GM18498 (cell line): ENCODE data around the gene IKBKE.

Source experiments
- ATAC-seq: cut with Tn5 transposase; IDR thresholded peaks from one replicate; pipeline ENCODE4 v1.9.1; 2021; ENCODE audit warnings: mild to moderate bottlenecking, moderate library complexity; ENCODE audit not compliant: unreplicated experiment

IKBKE gene

GRCh38 chr1:206495011-206495461, 24.8 kb downstream of the IKBKE start:
- ATAC-seq, result no peak

DNA sequence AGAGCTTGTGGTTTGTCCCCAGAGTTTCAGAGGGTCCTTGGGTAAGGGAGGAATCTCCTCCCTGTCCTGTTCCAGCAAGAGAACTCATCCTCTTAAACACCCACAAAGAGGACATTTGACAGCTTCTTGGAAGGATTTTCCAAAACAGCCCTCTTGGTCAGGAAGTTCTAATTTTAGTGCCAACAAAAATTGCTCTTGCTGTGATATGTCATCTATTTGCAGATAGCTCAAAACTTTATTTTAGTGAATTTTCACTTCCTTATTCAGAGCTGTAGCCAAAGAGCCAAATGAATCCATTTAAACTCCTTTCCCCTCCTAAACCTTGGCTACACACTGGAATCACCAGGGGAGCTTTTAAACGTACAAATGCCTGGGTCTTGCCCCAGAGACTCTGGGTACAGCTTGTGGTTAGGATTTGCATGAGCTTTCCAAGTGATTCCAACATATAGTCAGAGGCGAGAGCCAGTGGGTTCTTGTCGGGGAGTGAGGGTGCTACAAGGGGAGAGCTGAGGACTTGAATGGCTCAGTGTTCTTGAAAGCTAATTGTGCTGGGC, 25.3 kb downstream of the IKBKE start:
- ATAC-seq, result peak; percentile 30

DNA sequence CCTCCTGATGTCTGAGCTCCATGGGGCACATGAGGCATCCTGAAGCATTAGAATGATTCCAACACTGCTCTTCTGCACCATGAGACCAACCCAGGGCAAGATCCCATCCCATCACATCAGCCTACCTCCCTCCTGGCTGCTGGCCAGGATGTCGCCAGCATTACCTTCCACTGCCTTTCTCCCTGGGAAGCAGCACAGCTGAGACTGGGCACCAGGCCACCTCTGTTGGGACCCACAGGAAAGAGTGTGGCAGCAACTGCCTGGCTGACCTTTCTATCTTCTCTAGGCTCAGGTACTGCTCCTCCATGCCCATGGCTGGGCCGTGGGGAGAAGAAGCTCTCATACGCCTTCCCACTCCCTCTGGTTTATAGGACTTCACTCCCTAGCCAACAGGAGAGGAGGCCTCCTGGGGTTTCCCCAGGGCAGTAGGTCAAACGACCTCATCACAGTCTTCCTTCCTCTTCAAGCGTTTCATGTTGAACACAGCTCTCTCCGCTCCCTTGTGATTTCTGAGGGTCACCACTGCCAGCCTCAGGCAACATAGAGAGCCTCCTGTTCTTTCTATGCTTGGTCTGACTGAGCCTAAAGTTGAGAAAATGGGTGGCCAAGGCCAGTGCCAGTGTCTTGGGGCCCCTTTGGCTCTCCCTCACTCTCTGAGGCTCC, 26.0 kb downstream of the IKBKE start:
- ATAC-seq, result peak; percentile 69

DNA sequence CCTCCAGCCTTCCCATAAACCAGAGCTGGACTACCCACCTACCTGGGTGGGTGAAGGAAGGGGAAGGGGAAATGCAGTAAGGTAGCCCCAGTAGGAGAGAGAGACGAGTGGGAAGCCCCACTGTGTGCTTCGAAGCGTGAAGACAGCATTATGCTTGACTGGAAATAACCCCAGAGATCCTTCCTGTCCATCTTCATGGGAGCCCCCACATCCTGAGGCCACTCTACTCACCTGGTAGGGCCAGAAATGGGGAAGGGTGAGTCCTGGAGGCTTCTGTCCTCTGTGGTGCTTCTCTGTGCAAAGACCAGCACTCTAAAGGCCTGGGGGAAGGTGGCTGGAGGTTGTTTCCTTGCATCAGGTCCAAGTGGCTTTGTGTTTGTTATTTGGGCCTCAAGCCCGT, 27.1 kb downstream of the IKBKE start:
- no peak for ATAC-seq

DNA sequence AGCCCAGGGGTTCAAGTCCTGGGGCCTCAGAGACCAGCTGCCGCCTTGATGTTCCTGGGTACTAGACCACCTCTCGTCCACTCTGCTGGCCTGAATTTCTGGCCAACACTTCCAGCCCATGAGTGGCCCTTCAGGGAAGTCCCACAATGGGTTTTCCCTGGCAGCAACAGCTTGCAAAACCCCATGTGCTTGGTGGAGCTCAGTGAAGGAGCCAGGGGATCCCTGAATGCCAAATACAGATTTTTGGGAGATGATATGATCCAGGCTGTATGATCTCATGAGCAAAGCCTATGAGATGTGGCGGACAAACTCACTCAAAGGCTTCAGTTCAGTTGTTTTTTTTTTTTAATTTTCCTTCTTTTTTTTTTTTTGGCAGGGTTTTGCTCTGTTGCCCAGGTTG, 27.5 kb downstream of the IKBKE start:
- no peak for ATAC-seq

DNA sequence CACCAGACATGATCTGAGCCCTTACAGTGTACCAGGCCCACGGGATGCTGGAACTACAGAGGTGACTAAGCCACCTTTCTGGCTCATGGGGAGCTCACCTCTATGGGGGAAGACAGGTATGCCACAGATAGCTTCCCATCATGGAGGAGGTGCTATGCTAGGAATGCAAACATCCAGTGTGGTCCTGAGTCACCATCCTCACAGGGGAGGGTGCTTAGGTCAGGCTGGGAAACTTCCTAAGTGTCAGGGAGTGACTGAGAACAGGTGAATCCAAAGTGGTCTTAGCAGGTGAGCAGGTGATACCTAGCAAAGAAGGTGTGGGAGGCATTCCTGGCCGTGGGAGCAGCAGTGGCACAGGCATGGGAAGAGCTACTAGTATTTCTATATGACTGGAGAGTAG, 28.4 kb downstream of the IKBKE start:
- no peak for ATAC-seq

DNA sequence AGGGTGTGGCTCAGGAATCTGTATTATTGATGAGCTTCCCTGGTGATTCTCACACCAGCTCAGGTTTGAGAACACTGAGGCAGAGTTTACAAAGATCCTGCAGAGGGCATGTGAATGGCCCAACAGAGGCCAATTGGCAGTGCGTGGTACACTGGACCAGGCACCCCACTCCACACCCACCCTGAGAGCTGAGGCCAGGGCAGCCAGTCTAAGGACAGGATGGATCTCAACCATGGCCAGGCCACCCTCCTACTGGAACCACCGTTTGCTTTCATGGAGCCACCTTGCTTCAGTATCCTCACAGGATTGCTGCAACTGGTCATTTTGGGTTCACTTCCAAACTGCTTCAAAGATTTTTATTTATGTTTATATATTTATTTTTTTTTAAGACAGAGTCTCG, 29.8 kb downstream of the IKBKE start:
- no peak for ATAC-seq

GRCh38 chr1:206501881-206502280, 31.6 kb downstream of the IKBKE start:
- ATAC-seq, result no peak

DNA sequence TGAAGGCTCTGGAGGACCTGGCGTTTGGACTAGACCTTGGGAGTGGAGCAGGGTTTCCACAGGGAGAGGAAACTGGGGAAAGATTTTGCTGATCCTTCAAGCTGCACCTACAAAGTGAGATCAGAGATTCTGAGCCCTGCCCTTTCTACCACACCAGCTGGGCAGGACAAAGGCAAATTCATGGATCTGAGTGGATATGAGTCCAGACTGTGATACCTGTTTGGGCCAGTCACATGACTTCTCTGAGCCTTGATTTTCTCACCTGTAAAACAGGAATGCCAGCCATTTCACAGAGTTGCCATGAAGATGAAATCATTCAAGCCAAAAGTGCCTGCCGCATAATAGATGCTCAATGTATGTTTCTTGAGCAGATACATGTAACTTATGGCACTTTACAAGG, 32.1 kb downstream of the IKBKE start:
- ATAC-seq, result no peak

GRCh38 chr1:206502812-206503211, 32.5 kb downstream of the IKBKE start:
- no peak for ATAC-seq

DNA sequence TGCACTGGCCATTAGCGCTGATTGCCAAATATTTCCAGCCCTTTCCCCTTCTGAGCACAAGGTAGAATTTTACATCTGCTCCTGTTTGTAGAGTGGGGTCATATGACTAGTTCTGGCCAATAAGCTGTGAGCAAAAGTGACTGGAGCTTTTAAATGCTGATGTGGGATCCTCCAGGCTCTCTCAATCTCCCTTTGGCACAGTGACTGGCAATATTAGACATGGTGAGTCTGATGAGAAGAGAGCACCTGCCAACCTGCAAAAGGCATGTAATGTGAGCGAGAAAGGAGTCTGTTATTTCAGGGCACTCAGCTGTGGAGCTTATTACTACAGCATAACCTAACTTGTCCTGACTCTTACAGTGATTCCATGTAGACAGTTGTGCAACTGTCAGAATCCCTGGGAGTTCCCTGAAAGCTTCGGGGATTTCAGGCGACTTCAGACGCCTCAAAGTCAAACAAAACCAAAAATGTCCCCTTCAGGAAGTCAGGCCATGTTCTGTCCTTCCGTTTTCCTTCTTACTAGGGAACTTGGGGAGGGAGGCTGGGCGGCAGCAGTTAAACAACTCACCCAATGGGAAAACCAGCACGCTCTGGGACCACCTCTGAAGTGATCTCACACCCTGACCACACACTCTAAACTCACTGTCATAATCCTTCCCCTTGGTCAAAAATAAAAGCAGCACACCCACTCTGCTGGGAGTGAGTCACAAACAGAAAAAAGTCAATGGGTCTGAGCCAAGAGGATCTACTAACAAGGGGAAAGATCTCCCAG, 33.5 kb downstream of the IKBKE start:
- peak; percentile 59 for ATAC-seq

GRCh38 chr1:206504363-206504713, 34.1 kb downstream of the IKBKE start:
- ATAC-seq, result no peak

- ATAC-seq, result no peak
Observed at GRCh38 chr1:206505702-206506355, 35.6 kb downstream of the IKBKE start.

DNA sequence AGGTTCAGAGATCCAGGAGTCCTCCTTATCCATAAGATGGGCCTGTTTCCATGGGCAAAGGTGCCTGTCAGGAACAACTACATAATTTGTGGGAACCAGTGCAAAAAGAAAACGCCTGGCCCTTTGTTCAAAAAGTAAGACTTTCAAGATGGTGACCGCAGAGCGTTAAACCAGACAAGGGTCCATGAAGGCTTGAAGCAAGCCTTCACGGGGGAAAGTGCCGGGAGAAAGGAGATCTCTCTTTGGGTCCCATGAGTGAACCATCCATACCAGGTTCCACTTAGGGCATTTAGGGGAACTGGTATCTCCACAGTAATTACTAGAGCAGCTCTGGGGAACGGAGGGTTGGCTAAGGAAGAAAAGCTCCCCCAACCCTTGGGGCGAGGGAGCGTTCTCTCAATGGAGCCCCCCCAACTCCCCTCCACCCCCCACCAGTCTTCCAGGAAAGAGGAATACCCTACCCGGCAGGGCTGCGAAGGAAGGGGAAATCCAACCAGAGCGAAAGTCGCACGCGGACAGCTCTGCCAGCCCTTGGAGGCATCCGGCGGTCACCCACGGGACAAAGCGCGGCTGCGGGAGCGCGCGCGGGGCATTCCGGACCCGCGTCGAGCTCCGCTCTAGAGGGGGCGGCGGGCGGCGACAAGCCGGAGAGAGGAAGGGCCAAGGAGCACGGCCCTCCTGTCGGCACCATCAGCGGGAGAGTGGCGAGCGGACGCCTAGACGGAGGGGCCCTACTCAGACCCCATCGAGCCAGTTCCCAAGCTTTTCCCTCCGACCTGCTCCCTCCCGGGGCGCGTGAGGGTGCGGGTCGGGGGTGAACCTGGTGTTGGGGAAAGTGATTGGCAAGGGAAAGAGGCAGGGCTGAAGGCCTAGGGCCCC, 36.4 kb downstream of the IKBKE start:
- peak; percentile 27 for ATAC-seq

- ATAC-seq, result peak; percentile 75
Observed at GRCh38 chr1:206507284-206508129, 37.2 kb downstream of the IKBKE start, which contains the start of gene RASSF5. RASSF5 (plus strand) TSS chr1:206507531; CDS start chr1:206507603, 72 bp downstream.

DNA sequence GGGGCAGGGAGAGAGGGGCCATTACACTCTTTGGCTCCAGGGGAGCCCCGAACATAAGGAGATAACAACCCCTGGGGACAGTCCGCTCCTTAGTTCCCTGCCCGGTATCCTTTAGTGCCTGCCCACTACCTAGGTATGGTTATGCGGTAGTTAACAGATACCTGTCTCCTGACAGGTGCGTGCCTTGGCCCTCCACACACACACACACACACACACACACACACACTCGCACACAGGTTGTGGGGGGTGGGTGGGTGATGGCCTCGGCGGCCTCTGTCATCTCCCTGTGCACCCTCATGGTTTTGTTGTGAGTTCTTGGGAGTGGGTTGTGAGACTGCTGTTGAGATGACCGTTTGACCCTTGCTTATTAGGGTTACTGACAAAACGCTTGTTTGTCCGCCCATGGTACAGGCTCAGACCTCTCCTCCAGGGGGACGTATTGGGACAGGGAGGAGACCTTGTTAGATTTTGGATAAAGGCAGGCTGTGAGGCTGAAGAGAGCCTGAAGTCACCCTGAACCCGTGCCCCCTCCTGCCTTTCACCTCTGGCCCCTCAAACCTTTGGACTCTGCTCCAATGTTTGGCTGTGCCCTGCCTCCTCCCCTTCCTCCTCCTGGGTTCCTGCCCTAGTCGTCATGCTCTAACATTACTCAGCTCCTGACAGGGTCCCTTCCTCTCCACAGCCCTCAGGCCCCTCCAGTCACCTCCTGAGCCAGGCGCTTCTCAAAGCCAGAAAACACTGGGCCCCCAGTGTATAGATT, 38.0 kb downstream of the IKBKE start:
- no peak for ATAC-seq

DNA sequence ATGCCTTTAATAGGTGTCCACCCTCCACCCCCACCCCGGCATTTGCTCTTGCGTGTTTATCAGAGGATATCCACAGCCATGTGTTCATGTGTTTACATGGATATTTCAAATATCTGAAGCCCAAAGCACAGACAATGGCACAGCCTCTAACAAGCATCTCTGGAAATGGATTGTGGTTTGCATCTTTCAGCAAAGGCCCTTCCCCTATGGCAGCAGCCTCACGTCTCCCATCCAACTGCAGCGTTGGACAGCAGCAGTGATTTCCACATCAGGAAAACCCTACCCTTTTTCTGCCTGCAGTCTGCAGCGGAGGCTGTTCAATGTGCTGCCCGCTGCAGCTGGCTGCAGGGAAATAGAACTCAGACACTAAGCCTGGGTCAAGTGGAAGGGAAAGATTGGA, 38.7 kb downstream of the IKBKE start:
- ATAC-seq, result no peak

- ATAC-seq, result no peak
Observed at GRCh38 chr1:206509612-206510257, 39.5 kb downstream of the IKBKE start.

GRCh38 chr1:206510371-206510770, 40.1 kb downstream of the IKBKE start:
- no peak for ATAC-seq
